Measurements from ENCODE around the gene ATP10A.
A peak's percentile ranks its signal among the peaks of the same experiment; 100 is the strongest.

ATP10A gene

DNA sequence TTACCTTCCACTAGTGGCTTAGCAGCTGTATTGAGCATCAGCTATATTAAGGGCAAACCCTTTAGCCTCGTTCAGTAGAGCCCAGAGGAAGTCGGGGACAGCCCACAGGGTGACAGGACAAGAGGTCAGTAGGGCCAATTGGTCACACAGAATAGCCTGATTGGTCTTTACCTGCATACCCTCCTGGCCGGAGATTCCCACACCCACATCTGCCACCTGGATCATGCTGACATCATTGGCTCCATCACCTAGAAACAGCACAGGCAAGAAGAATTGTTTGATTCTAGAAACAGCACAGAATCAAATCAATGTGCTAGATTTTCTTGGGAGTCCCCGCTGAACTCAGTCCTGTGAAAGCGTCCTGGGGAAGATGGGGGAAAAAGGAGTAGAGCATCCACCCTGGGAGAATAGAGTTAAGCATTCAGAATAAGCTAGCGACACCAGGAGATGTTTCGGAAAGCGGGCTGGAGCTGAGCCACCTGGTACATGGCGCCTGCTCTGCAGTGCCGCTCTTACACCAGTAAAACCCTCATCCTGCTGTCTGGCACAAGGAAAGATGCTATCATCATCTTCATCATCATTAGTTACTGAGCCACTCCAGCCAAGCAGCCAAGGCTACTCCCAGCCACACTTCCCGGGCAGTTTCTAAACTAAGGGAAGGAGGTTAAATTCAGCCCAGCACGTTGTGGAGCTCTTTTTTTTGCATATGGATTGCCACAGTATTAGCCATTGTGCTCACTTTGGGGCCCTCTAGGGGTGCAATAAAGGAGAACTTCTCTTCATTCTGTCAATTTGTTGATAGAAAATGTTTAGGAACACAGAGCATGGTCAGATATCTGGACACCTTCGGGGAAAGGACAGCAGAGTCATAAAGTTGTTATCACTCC, 171.3 kb downstream of the ATP10A start:
- CTCF ChIA-PET = interaction anchor here (0.8 kb wide), 1 partner anchor 17 kb away, joined by 5 read pairs; no protein-coding TSS in a partner anchor
- POLR2A ChIA-PET (ENCODE audit: low non-redundant PET) = interaction anchor here (0.6 kb wide), 1 partner anchor 47 kb away, joined by 3 read pairs; no protein-coding TSS in a partner anchor
- DNase-seq (ENCODE audit: low spot score) = no peak
- peak overlapping the region; percentile 23; the same call in 1 of the 2 replicates for H3K27ac ChIP-seq
- TF ChIP-seq, protein P1, sequence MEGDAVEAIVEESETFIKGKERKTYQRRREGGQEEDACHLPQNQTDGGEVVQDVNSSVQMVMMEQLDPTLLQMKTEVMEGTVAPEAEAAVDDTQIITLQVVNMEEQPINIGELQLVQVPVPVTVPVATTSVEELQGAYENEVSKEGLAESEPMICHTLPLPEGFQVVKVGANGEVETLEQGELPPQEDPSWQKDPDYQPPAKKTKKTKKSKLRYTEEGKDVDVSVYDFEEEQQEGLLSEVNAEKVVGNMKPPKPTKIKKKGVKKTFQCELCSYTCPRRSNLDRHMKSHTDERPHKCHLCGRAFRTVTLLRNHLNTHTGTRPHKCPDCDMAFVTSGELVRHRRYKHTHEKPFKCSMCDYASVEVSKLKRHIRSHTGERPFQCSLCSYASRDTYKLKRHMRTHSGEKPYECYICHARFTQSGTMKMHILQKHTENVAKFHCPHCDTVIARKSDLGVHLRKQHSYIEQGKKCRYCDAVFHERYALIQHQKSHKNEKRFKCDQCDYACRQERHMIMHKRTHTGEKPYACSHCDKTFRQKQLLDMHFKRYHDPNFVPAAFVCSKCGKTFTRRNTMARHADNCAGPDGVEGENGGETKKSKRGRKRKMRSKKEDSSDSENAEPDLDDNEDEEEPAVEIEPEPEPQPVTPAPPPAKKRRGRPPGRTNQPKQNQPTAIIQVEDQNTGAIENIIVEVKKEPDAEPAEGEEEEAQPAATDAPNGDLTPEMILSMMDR (conservative IDR thresholded peaks at IDR 0.05; ENCODE audit: low read depth) = no peak

DNA sequence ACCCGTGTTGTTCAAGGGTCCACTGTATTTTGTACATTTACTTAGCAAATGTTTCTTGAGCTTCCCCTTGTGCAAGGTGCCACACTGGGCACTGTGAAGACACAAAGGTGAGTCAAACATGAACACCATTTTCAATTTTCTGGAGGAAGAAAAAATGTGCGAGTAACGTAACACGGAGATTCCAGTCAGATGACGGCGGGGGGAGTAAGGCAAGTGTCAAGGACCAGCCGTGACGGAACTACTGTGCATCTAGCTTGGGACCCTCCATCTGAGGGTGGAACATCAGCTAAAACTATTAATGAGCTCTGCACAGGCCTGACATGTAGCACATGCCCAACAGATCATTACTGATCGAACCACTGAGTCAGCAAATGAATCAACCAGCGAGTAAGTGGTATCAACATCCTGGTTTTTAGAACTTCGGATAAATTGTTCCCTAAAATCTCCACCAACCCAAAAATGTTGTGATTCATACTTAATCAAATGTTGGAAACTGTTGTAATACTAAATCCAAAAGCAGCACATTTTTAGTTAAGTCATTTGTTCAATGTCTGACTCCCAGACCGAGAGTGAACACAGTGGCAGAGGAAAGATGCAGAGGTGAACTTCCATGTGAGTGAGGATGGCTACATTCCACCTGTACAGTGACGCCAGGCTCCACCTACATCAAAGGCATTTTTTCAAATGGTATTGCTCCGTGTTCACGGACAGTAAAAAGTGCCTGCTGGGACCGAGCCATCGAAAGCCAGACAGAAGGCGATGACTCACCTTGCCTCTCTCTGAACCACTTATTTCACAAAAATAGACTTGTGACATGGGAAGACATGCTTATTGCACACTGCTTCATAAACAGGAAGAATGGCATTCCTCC, 172.2 kb downstream of the ATP10A start:
- ChIA-PET POLR2A (ENCODE audit: low non-redundant PET) (interaction anchor here (0.6 kb wide), 1 partner anchor 48 kb away, joined by 3 read pairs; no protein-coding TSS in a partner anchor), CTCF (no interaction called here)
- TF ChIP-seq, protein P1 (conservative IDR thresholded peaks at IDR 0.05; ENCODE audit: low read depth) = no peak
- DNase-seq (ENCODE audit: low spot score) = peak; percentile 15
- H3K27ac ChIP-seq = peak overlapping the region; percentile 23; the same call in 1 of the 2 replicates

DNA sequence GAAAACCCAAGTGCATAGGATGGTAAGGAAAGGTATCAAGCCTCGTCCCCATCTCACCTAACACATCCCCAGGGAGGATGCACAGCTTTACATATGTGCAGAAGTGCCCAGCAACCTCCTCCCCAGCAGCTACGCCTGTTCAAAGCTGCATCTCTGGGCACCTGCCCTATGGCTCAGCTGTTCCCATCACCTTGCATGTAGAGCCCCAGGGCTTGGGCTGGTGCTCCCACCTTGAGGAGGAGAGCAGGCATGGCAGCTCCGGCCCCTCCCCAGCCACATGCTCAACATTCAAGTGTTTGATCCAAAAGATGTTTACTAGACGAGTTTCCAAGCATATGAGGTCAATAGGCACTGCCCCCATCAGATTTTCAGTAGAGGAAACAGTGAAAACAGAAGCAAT, 173.5 kb downstream of the ATP10A start:
- TF ChIP-seq, protein P1 (conservative IDR thresholded peaks at IDR 0.05; ENCODE audit: low read depth) = no peak
- DNase-seq (ENCODE audit: low spot score) = no peak
- no peak overlapping the region for H3K27ac ChIP-seq
- CTCF ChIA-PET = no interaction called here
- POLR2A ChIA-PET (ENCODE audit: low non-redundant PET) = no interaction called here

DNA sequence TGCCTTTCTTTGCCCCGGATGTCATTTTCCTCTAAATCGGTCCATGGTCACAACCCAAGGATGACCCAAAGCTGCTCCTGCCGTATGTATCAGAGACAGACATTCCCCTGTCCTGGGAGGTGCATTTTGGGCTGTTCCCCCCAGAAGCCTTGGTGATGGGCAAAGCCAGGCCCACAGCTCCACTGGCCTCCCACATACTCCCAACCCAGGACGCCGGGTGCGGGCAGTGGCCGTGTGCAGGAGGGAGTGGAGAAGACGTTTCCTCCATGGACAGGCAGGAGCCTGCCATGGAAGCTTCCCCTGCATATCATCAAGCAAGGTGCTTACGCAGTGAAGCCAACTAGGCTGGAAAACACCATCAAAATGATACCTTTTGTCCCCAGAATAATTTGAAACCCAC, 175.0 kb downstream of the ATP10A start:
- no peak for DNase-seq (ENCODE audit: low spot score)
- POLR2A ChIA-PET (ENCODE audit: low non-redundant PET) = no interaction called here
- CTCF ChIA-PET = no interaction called here
- TF ChIP-seq, protein P1 (conservative IDR thresholded peaks at IDR 0.05; ENCODE audit: low read depth) = no peak
- no peak overlapping the region for H3K27ac ChIP-seq

DNA sequence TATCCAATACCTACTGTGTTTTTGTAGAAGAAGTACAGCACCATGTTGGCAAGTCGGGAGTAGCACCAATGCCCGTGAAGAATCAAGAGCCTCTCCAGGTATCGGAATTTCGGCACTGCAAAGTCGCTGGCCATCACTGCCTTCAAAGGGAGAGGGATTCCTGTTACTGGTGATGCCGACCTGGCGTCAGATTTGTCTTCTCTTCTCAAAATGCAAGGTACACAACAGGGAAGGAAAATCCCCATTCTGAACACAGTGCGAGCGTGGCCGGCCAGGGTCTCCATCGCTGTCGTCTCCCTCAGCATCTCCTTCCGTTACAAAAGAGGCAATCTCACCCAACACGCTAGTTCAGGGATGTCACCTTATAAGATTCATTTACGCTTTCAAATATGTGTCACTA, 175.4 kb downstream of the ATP10A start:
- TF ChIP-seq, protein P1 (conservative IDR thresholded peaks at IDR 0.05; ENCODE audit: low read depth) = no peak
- no peak for DNase-seq (ENCODE audit: low spot score)
- CTCF ChIA-PET = no interaction called here
- POLR2A ChIA-PET (ENCODE audit: low non-redundant PET) = no interaction called here
- H3K27ac ChIP-seq = no peak overlapping the region

DNA sequence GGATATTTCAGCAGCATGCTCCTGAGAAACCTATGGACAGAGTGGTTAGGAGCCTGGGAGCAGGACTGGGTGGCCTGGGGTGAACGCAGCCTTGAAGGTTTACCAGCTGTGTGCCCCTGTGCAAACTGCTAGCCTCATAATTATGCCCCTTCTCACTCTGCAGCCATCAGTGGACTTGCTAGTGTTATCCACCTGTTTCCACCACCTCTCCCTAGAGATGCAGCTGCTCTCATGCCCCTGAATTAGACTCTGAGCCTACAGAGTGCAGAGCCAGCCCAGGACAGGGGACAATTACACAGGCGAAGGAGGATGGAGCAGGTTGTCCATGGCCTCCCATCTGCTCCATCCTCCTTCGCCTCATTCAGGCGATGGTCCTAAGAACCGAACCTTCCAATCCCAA, 175.9 kb downstream of the ATP10A start:
- CTCF ChIA-PET = no interaction called here
- no peak overlapping the region for H3K27ac ChIP-seq
- TF ChIP-seq, protein P1 (conservative IDR thresholded peaks at IDR 0.05; ENCODE audit: low read depth) = no peak
- POLR2A ChIA-PET (ENCODE audit: low non-redundant PET) = no interaction called here
- no peak for DNase-seq (ENCODE audit: low spot score)
